GM19395 (cell line): ENCODE data around the gene TSSK2.

ENCODE experiments used
- ATAC-seq: cut with Tn5 transposase; IDR thresholded peaks from one replicate; pipeline ENCODE4 v1.9.1; 2021; ENCODE audit warnings: mild to moderate bottlenecking, moderate library complexity; ENCODE audit not compliant: unreplicated experiment

TSSK2 gene

GRCh38 chr22:19179497-19180048 is 48.5 kb downstream of the TSSK2 start:
- peak; percentile 48 for ATAC-seq

GRCh38 chr22:19180234-19180633 is 49.1 kb downstream of the TSSK2 start:
- no peak for ATAC-seq

GRCh38 chr22:19180740-19181410 is 49.8 kb downstream of the TSSK2 start:
- no peak for ATAC-seq

- ATAC-seq = no peak
These were observed 50.8 kb downstream of the TSSK2 start for GRCh38 chr22:19181786-19182471.
